Activated naive CD4-positive, alpha-beta T cell treated with anti-CD3 and anti-CD28 coated beads for 36 hours (primary cell): Measurements from ENCODE around the gene THRSP. TPM values are rescaled to one million over a fixed set of nuclear protein-coding genes. Genes with fewer than 3 reads are reported as not detected.
"Not testable (repeated sequence)": the region's sequence is repeated elsewhere in the genome, so short reads cannot be mapped to it uniquely, and the experiment has no call there.

ENCODE experiments used
- CTCF ChIA-PET: fragments of 350-600 bp; sonication (Branson Sonifier 250); formaldehyde crosslinking; loops from one replicate; lab custom pipeline; 2021; ENCODE audit warnings: antibody characterized with exemption; lab: Charles Lee
- DNase-seq: peaks from one replicate; pipeline ENCODE4 v3.0.0-alpha.2; 2020
- H3K27ac Mint-ChIP-seq: one replicate; pipeline ENCODE4 v1.8.0; 2021; ENCODE audit warnings: mild to moderate bottlenecking, mixed read lengths
- H3K27me3 Mint-ChIP-seq: one replicate; pipeline ENCODE4 v1.8.0; 2021; ENCODE audit warnings: low read depth, mixed read lengths
- H3K36me3 Mint-ChIP-seq: one replicate; pipeline ENCODE4 v1.8.0; 2021; ENCODE audit warnings: low read depth, mixed read lengths
- H3K4me1 Mint-ChIP-seq: one replicate; pipeline ENCODE4 v1.8.0; 2021; ENCODE audit warnings: low read depth, mixed read lengths
- H3K4me3 Mint-ChIP-seq: one replicate; pipeline ENCODE4 v1.8.0; 2021; ENCODE audit warnings: mild to moderate bottlenecking, moderate library complexity, mixed read lengths
- H3K9me3 Mint-ChIP-seq: one replicate; pipeline ENCODE4 v1.8.0; 2021; ENCODE audit warnings: mixed read lengths
- intact Hi-C: fragments of 100-400 bp; cut with micrococcal nuclease; formaldehyde crosslinking; loops from one replicate; pipeline ENCODE4 v1.15.1; 2023
- total RNA-seq, 2 experiments: library from RNA; stranded (reverse); gene quantifications; one replicate each; pipeline ENCODE4 v1.2.3, GENCODE V29; 2021

Gene THRSP
- not detected for total RNA-seq

- Mint-ChIP-seq H3K4me1 (no peaks in the 10 kb centered on the region), H3K4me3 (no peak within 1 kb of the TSS), H3K27ac (no peak within 1 kb of the TSS), H3K36me3 (peaks cover 10% of the 10 kb centered on the region), H3K27me3 (no peaks in the 10 kb centered on the region), H3K9me3 (no peaks in the 10 kb centered on the region)
- DNase-seq, result no peak
- CTCF ChIA-PET, result interaction anchor here (0.6 kb wide), 1 partner anchor 18 kb away, joined by 4 read pairs; no protein-coding TSS in a partner anchor
- intact Hi-C loops, result no loop called here
Measured at GRCh38 chr11:78063440-78064181, at the start of gene THRSP. Gene THRSP (plus strand): TSS chr11:78063861. CDS start chr11:78063882, 21 bp downstream.

GRCh38 chr11:78014937-78015520, 48.6 kb upstream of the THRSP start:
- H3K27me3 Mint-ChIP-seq, H3K27ac Mint-ChIP-seq, H3K9me3 Mint-ChIP-seq, H3K4me1 Mint-ChIP-seq, intact Hi-C loops, H3K4me3 Mint-ChIP-seq, H3K36me3 Mint-ChIP-seq, DNase-seq: not testable (repeated sequence)
- CTCF ChIA-PET, result interaction anchor here (1.2 kb wide), 1 partner anchor 15 kb away, joined by 4 read pairs; no protein-coding TSS in a partner anchor

GRCh38 chr11:78015878-78016277, 47.8 kb upstream of the THRSP start:
- no peaks in the 10 kb centered on the region for H3K4me1 Mint-ChIP-seq
- no peaks in the 10 kb centered on the region for H3K9me3 Mint-ChIP-seq
- intact Hi-C loops, result no loop called here
- no peak for DNase-seq
- peaks cover 2% of the 10 kb centered on the region for H3K27me3 Mint-ChIP-seq
- H3K36me3 Mint-ChIP-seq, result no peaks in the 10 kb centered on the region
- no peak overlapping the region for H3K4me3 Mint-ChIP-seq
- CTCF ChIA-PET, result interaction anchor here (1.2 kb wide), 1 partner anchor 16 kb away, joined by 4 read pairs; no protein-coding TSS in a partner anchor
- H3K27ac Mint-ChIP-seq, result no peak overlapping the region

GRCh38 chr11:78019808-78020207, 43.9 kb upstream of the THRSP start:
- CTCF ChIA-PET, result interaction anchor here (1.3 kb wide), 1 partner anchor 20 kb away, joined by 3 read pairs; no protein-coding TSS in a partner anchor

GRCh38 chr11:78020246-78020645, 43.4 kb upstream of the THRSP start:
- DNase-seq, result no peak
- H3K9me3 Mint-ChIP-seq, result no peaks in the 10 kb centered on the region
- no peaks in the 10 kb centered on the region for H3K36me3 Mint-ChIP-seq
- CTCF ChIA-PET, result interaction anchor here (1.0 to 1.8 kb wide), 4 partner anchors 12 to 252 kb away, joined by 3 to 4 read pairs (median 3); no protein-coding TSS in a partner anchor
- no peak overlapping the region for H3K4me3 Mint-ChIP-seq
- intact Hi-C loops, result no loop called here
- peaks cover 5% of the 10 kb centered on the region for H3K4me1 Mint-ChIP-seq
- H3K27ac Mint-ChIP-seq, result no peak overlapping the region
- peaks cover 18% of the 10 kb centered on the region for H3K27me3 Mint-ChIP-seq

More at GRCh38 chr11:78019808-78020207, 43.9 kb upstream of the THRSP start:
- Mint-ChIP-seq H3K36me3 (no peaks in the 10 kb centered on the region), H3K4me3 (no peak overlapping the region), H3K4me1 (peaks cover 5% of the 10 kb centered on the region), H3K9me3 (no peaks in the 10 kb centered on the region), H3K27me3 (peaks cover 20% of the 10 kb centered on the region), H3K27ac (no peak overlapping the region)
- DNase-seq, result no peak
- intact Hi-C loops, result no loop called here

GRCh38 chr11:78021611-78022010, 42.0 kb upstream of the THRSP start:
- peaks cover 18% of the 10 kb centered on the region for H3K27me3 Mint-ChIP-seq
- DNase-seq, result no peak
- intact Hi-C loops, result no loop called here
- H3K9me3 Mint-ChIP-seq, result no peaks in the 10 kb centered on the region
- no peaks in the 10 kb centered on the region for H3K36me3 Mint-ChIP-seq
- CTCF ChIA-PET, result interaction anchor here (1.3 to 1.8 kb wide), 2 partner anchors 14 to 253 kb away, joined by 3 to 4 read pairs; no protein-coding TSS in a partner anchor
- H3K4me1 Mint-ChIP-seq, result peaks cover 5% of the 10 kb centered on the region
- no peak overlapping the region for H3K27ac Mint-ChIP-seq
- no peak overlapping the region for H3K4me3 Mint-ChIP-seq

- Mint-ChIP-seq H3K36me3 (no peaks in the 10 kb centered on the region), H3K27ac (no peak within 1 kb of the TSS), H3K27me3 (peaks cover 18% of the 10 kb centered on the region), H3K4me1 (peaks cover 5% of the 10 kb centered on the region), H3K4me3 (no peak within 1 kb of the TSS), H3K9me3 (no peaks in the 10 kb centered on the region)
- intact Hi-C loops, result no loop called here
- no peak for DNase-seq
- CTCF ChIA-PET, result no interaction called here
Measured at GRCh38 chr11:78022397-78023396, 41.0 kb upstream of the THRSP start, which contains the start of gene KCTD14. Gene KCTD14 (minus strand): TSS chr11:78023276. CDS start chr11:78023249, 27 bp downstream.

GRCh38 chr11:78023426-78023825, 40.2 kb upstream of the THRSP start:
- Mint-ChIP-seq H3K27me3 (peaks cover 18% of the 10 kb centered on the region), H3K4me1 (peaks cover 5% of the 10 kb centered on the region), H3K27ac (no peak overlapping the region), H3K9me3 (no peaks in the 10 kb centered on the region), H3K4me3 (no peak overlapping the region), H3K36me3 (no peaks in the 10 kb centered on the region)
- CTCF ChIA-PET, result no interaction called here
- no peak for DNase-seq
- intact Hi-C loops, result no loop called here

- intact Hi-C loops, result no loop called here
- H3K27me3 Mint-ChIP-seq, result peaks cover 18% of the 10 kb centered on the region
- no peak for DNase-seq
- no peaks in the 10 kb centered on the region for H3K36me3 Mint-ChIP-seq
- H3K4me1 Mint-ChIP-seq, result peaks cover 5% of the 10 kb centered on the region
- H3K27ac Mint-ChIP-seq, result no peak overlapping the region
- H3K4me3 Mint-ChIP-seq, result no peak overlapping the region
- CTCF ChIA-PET, result no interaction called here
- no peaks in the 10 kb centered on the region for H3K9me3 Mint-ChIP-seq
Measured at GRCh38 chr11:78025378-78025777, 38.3 kb upstream of the THRSP start.

- CTCF ChIA-PET, result interaction anchor here (0.7 kb wide), 1 partner anchor 76 kb away, joined by 4 read pairs; no protein-coding TSS in a partner anchor
- Mint-ChIP-seq H3K27ac (no peak overlapping the region), H3K9me3 (no peaks in the 10 kb centered on the region), H3K36me3 (no peaks in the 10 kb centered on the region), H3K4me3 (no peak overlapping the region), H3K4me1 (peaks cover under 1% of the 10 kb centered on the region), H3K27me3 (peaks cover 7% of the 10 kb centered on the region)
- no peak for DNase-seq
- intact Hi-C loops, result no loop called here
Measured at GRCh38 chr11:78027759-78028158, 35.9 kb upstream of the THRSP start.

- H3K4me3 Mint-ChIP-seq, H3K4me1 Mint-ChIP-seq, H3K27me3 Mint-ChIP-seq, DNase-seq, intact Hi-C loops, H3K9me3 Mint-ChIP-seq, H3K27ac Mint-ChIP-seq, H3K36me3 Mint-ChIP-seq: not testable (repeated sequence)
- CTCF ChIA-PET, result interaction anchor here (0.7 kb wide), 1 partner anchor 76 kb away, joined by 4 read pairs; no protein-coding TSS in a partner anchor
Measured at GRCh38 chr11:78028423-78028822, 35.2 kb upstream of the THRSP start.
